PC-3 (cell line): ENCODE results near the gene SFXN4. TPM values are rescaled to one million over a fixed set of nuclear protein-coding genes. Genes with fewer than 3 reads are reported as not detected.
A peak's percentile ranks its signal among the peaks of the same experiment; 100 is the strongest.

Experiments used
- ATAC-seq: fragments of 200-7000 bp; cut with Tn5 transposase; 2 replicates; pipeline ENCODE4 v1.9.1; 2020; ENCODE audit warnings: mild to moderate bottlenecking, moderate library complexity
- BruUV-seq: library from RNA; stranded (reverse); fragments of 400-500 nt; replicated peaks from 2 replicates; lab custom pipeline; 2021; lab: Mats Ljungman, UMichigan
- CTCF ChIA-PET: fragments of 300-600 bp; sonication (Branson Sonifier 250); formaldehyde crosslinking; loops from one replicate; lab custom pipeline; 2022; ENCODE audit warnings: antibody characterized with exemption; lab: Charles Lee
- POLR2A ChIA-PET: fragments of 300-600 bp; sonication (Branson Sonifier 250); formaldehyde crosslinking; loops from one replicate; lab custom pipeline; 2022; ENCODE audit warnings: antibody characterized with exemption; ENCODE audit not compliant: unreplicated experiment; lab: Charles Lee
- DNase-seq: peaks from one replicate; pipeline ENCODE4 v3.0.0-alpha.2; 2015
- H2AFZ ChIP-seq: fragments of 300-600 bp; sonication (generic); 2 replicates; pipeline ENCODE4 v1.6.0; 2016; ENCODE audit warnings: antibody characterized with exemption, low read length
- H3F3A ChIP-seq: fragments of 300-600 bp; sonication (generic); one replicate; pipeline ENCODE4 v1.6.0; 2017; ENCODE audit warnings: antibody characterized with exemption, low read length, control low read depth, mild to moderate bottlenecking; ENCODE audit not compliant: unreplicated experiment
- H3K27ac ChIP-seq: fragments of 300-600 bp; sonication (generic); 2 replicates; pipeline ENCODE4 v1.5.1; 2016; ENCODE audit warnings: mild to moderate bottlenecking, low read length
- H3K27me3 ChIP-seq: fragments of 300-600 bp; sonication (generic); 2 replicates; pipeline ENCODE4 v1.6.1; 2016; ENCODE audit warnings: low read length, mixed read lengths
- H3K36me3 ChIP-seq: fragments of 300-600 bp; sonication (generic); 2 replicates; pipeline ENCODE4 v1.6.1; 2016; ENCODE audit warnings: low read depth, mixed run types, low read length, mixed read lengths
- H3K4me1 ChIP-seq: fragments of 300-600 bp; sonication (generic); 2 replicates; pipeline ENCODE4 v1.5.1; 2016; ENCODE audit warnings: low read length; ENCODE audit not compliant: insufficient read depth
- H3K4me2 ChIP-seq: fragments of 300-600 bp; sonication (generic); 2 replicates; pipeline ENCODE4 v1.6.0; 2016; ENCODE audit warnings: low read length
- H3K4me3 ChIP-seq: fragments of 300-600 bp; sonication (generic); 2 replicates; pipeline ENCODE4 v1.5.1; 2016; ENCODE audit warnings: mild to moderate bottlenecking, low read length, mixed read lengths
- H3K79me2 ChIP-seq: fragments of 300-600 bp; sonication (generic); 2 replicates; pipeline ENCODE4 v1.6.1; 2017; ENCODE audit warnings: low read length, mixed read lengths
- H3K9ac ChIP-seq: fragments of 300-600 bp; sonication (generic); 2 replicates; pipeline ENCODE4 v1.6.0; 2016; ENCODE audit warnings: mild to moderate bottlenecking, low read length
- H3K9me2 ChIP-seq: fragments of 300-600 bp; sonication (generic); replicated peaks from 2 replicates; pipeline ENCODE4 v1.6.1; 2016; ENCODE audit warnings: mixed run types, low read length, mixed read lengths
- H3K9me3 ChIP-seq: fragments of 300-600 bp; sonication (generic); 2 replicates; pipeline ENCODE4 v1.6.1; 2016; ENCODE audit warnings: low read length, mixed read lengths
- H4K20me1 ChIP-seq: fragments of 300-600 bp; sonication (generic); 2 replicates; pipeline ENCODE4 v1.6.1; 2016; ENCODE audit warnings: low read length, mixed read lengths
- EZH2 ChIP-seq: fragments of 300-600 bp; sonication (generic); IDR thresholded peaks from one replicate; pipeline ENCODE4 v1.6.1; 2017; ENCODE audit warnings: antibody characterized with exemption, mild to moderate bottlenecking, low read length; ENCODE audit not compliant: unreplicated experiment
- EZH2phosphoT487 ChIP-seq: fragments of 300-600 bp; sonication (generic); IDR thresholded peaks from 2 replicates; pipeline ENCODE4 v1.6.1; 2018; ENCODE audit warnings: mild to moderate bottlenecking, antibody characterized with exemption, low read length, borderline replicate concordance
- intact Hi-C: fragments of 100-400 bp; cut with micrococcal nuclease; formaldehyde crosslinking; loops from 2 replicates; pipeline ENCODE4 v1.9.0; 2023
- total RNA-seq: library from RNA; depleted of rRNA; stranded (reverse); fragments of >200 nt; gene quantifications from 2 replicates; pipeline ENCODE4 v1.2.3, GENCODE V29; 2014
- TF ChIP-seq, protein P1 (sequence below): fragments of 300-600 bp; sonication (generic); conservative IDR thresholded peaks from 2 replicates; pipeline ENCODE4 v1.5.1; 2017; ENCODE audit warnings: antibody characterized with exemption, low read depth, mild to moderate bottlenecking, low read length

Gene SFXN4
- total RNA-seq, 1 experiment from 2014 or later: 32.8 TPM

DNA sequence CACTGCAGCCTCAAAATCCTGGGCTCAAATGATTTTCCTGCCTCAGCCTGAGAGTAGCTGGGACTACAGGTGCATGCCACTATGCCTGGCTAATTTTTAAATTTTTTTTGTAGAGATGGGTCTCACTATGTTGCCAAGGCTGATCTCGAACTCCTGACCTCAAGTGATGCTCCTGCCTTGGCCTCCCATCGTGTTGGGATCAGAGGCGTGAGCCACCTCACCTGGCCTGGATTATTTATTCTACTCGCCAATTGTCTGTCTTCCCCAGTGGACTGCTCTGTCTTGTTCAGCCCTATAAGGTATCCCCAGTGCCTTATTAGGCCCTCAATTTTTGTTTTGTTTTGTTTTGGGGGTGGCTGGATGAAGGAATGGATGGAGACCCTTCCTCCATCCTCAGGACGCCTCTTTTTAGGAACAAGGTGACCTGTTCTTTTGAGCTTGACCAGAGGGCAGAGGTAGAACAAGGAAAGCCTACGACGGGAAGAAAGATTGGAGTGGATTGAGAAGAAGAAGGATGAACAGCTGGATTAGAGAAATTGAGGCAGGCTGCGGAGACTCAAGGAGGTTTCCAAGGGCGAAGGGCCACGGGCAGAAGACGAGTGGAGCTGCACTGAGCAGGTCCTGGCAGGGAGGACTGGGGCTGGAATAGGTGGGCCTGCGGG, 62.1 kb downstream of the SFXN4 start:
- Histone ChIP-seq H3F3A (no peaks in the 10 kb centered on the region), H2AFZ (no peak overlapping the region), H4K20me1 (no peaks in the 10 kb centered on the region), H3K36me3 (no peaks in the 10 kb centered on the region), H3K9ac (no peak overlapping the region), H3K4me2 (no peak overlapping the region), H3K9me2 (no peaks in the 10 kb centered on the region), H3K27me3 (no peaks in the 10 kb centered on the region), H3K9me3 (no peaks in the 10 kb centered on the region), H3K79me2 (peaks cover 19% of the 10 kb centered on the region), H3K27ac (no peak overlapping the region), H3K4me3 (no peak overlapping the region), H3K4me1 (peaks cover 16% of the 10 kb centered on the region)
- intact Hi-C loops: no loop called here
- DNase-seq: no peak
- CTCF ChIA-PET: no interaction called here
- no peak for ATAC-seq
- TF ChIP-seq EZH2phosphoT487 (no peak), EZH2 (no peak)
- TF ChIP-seq, protein P1, sequence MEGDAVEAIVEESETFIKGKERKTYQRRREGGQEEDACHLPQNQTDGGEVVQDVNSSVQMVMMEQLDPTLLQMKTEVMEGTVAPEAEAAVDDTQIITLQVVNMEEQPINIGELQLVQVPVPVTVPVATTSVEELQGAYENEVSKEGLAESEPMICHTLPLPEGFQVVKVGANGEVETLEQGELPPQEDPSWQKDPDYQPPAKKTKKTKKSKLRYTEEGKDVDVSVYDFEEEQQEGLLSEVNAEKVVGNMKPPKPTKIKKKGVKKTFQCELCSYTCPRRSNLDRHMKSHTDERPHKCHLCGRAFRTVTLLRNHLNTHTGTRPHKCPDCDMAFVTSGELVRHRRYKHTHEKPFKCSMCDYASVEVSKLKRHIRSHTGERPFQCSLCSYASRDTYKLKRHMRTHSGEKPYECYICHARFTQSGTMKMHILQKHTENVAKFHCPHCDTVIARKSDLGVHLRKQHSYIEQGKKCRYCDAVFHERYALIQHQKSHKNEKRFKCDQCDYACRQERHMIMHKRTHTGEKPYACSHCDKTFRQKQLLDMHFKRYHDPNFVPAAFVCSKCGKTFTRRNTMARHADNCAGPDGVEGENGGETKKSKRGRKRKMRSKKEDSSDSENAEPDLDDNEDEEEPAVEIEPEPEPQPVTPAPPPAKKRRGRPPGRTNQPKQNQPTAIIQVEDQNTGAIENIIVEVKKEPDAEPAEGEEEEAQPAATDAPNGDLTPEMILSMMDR: no peak
- BruUV-seq: no TSS peak
- POLR2A ChIA-PET: interaction anchor here (0.6 kb wide), 1 partner anchor 12 kb away, joined by 4 read pairs; no protein-coding TSS in a partner anchor

DNA sequence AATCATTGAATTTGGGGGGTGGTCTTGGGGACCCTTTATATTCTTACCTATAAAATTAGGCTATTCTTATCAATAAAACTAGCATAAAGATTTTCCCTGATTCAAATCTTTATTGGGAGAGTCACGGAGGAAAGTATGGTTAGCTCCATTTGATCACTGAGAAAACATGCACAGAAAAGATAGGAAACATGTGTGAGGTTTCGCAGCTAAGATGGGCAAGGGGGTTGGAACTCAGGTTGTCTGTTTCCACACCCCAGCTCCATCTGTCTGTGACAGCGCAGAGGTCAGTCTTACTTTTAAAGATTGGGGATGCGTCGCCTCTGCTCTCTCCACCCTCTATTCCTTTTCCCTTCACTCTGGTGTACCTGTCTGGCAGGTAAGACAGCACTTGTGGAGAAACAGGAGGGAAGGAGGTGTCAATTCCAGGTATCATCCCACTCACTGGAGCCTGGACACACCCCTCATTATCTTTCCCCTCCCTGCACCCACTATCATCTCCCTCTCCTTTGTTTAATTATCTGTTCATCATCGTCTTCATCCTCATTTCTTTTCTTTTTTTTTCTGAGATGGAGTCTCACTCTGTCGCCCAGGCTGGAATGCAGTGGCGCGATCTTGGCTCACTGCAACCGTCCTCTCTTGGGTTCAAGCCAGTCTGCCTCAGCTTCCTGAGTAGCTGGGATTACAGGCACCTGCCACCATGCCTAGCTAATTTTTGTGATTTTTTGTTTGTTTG, 64.0 kb downstream of the SFXN4 start:
- H3K9me3 ChIP-seq: no peaks in the 10 kb centered on the region
- peak overlapping the region; percentile 61 for H3K4me3 ChIP-seq
- H4K20me1 ChIP-seq: no peaks in the 10 kb centered on the region
- ChIA-PET CTCF (interaction anchor here (0.6 kb wide), 2 partner anchors 20 to 266 kb away, joined by 3 to 4 read pairs; no protein-coding TSS in a partner anchor), POLR2A (interaction anchor here (0.5 kb wide), 1 partner anchor 59 kb away, joined by 4 read pairs; no protein-coding TSS in a partner anchor)
- H3K9ac ChIP-seq: no peak overlapping the region
- no peak for TF ChIP-seq EZH2phosphoT487
- TF ChIP-seq EZH2: no peak
- TF ChIP-seq, protein P1: no peak
- H3K36me3 ChIP-seq: no peaks in the 10 kb centered on the region
- DNase-seq: peak; percentile 28
- H3K27ac ChIP-seq: no peak overlapping the region
- no peak for ATAC-seq
- intact Hi-C loops: no loop called here
- no peaks in the 10 kb centered on the region for H3K9me2 ChIP-seq
- peaks cover 16% of the 10 kb centered on the region for H3K4me1 ChIP-seq
- no TSS peak for BruUV-seq
- H3F3A ChIP-seq: no peaks in the 10 kb centered on the region
- peak overlapping the region; percentile 82 for H3K4me2 ChIP-seq
- peak overlapping the region; percentile 84 for H2AFZ ChIP-seq
- H3K79me2 ChIP-seq: peaks cover 19% of the 10 kb centered on the region
- no peaks in the 10 kb centered on the region for H3K27me3 ChIP-seq
